Measurements from ENCODE around the gene AHNAK.

DNA sequence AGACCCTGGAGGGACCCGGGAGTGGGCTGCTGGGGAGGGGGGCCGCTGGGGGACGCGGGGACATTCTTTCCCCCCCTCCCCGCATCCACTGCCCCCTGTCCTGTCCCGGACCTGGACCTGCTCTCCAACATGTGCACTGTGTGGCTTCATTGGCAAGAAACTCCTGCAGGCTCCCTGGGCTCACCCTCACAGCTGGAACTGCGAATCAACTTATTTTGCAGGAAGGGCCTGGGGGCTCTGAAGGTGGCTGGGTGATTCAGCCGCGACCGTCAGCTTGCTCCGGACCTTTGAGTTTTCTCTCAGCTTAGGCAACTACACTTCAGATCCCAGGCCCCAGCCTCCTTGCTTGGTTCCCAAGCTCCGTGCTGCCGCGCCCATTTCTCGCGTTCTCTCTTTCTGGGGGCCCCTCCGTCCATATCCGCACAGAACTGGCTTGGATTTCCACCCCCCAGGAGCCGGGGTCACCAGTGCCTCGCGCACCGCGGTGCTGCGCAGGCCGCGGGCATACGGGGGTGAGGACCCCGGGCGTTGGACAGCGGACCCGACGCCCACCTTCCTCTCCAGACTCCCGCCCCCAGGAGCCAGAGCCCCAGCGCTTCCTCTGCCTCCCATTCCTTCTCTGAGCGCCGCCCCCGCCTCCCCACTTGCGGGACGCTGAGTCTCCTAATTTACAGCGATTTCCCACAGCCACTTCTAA, 471 bp upstream of the AHNAK start:
- no peak for TF ChIP-seq POLR2A (IDR thresholded peaks at IDR 0.05; ENCODE audit: low read depth, low read length)
- no peak for TF ChIP-seq POLR2AphosphoS5 (IDR thresholded peaks at IDR 0.05; ENCODE audit: insufficient read depth, low read depth, low read length)
- TF ChIP-seq, protein P1, sequence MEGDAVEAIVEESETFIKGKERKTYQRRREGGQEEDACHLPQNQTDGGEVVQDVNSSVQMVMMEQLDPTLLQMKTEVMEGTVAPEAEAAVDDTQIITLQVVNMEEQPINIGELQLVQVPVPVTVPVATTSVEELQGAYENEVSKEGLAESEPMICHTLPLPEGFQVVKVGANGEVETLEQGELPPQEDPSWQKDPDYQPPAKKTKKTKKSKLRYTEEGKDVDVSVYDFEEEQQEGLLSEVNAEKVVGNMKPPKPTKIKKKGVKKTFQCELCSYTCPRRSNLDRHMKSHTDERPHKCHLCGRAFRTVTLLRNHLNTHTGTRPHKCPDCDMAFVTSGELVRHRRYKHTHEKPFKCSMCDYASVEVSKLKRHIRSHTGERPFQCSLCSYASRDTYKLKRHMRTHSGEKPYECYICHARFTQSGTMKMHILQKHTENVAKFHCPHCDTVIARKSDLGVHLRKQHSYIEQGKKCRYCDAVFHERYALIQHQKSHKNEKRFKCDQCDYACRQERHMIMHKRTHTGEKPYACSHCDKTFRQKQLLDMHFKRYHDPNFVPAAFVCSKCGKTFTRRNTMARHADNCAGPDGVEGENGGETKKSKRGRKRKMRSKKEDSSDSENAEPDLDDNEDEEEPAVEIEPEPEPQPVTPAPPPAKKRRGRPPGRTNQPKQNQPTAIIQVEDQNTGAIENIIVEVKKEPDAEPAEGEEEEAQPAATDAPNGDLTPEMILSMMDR (IDR thresholded peaks at IDR 0.05; ENCODE audit: extremely low read depth in 1 of 2, insufficient read depth in 1 of 2, low read depth in 1 of 2, low read length in 2 of 2), result no peak
- no peak for TF ChIP-seq EZH2 (IDR thresholded peaks at IDR 0.05; ENCODE audit: borderline replicate concordance, low read depth, low read length, severe bottlenecking)
- no peak for TF ChIP-seq MYC (IDR thresholded peaks at IDR 0.05; ENCODE audit: low read depth, low read length)
